ENCODE measurements around the gene IL11RA.

IL11RA gene

DNA sequence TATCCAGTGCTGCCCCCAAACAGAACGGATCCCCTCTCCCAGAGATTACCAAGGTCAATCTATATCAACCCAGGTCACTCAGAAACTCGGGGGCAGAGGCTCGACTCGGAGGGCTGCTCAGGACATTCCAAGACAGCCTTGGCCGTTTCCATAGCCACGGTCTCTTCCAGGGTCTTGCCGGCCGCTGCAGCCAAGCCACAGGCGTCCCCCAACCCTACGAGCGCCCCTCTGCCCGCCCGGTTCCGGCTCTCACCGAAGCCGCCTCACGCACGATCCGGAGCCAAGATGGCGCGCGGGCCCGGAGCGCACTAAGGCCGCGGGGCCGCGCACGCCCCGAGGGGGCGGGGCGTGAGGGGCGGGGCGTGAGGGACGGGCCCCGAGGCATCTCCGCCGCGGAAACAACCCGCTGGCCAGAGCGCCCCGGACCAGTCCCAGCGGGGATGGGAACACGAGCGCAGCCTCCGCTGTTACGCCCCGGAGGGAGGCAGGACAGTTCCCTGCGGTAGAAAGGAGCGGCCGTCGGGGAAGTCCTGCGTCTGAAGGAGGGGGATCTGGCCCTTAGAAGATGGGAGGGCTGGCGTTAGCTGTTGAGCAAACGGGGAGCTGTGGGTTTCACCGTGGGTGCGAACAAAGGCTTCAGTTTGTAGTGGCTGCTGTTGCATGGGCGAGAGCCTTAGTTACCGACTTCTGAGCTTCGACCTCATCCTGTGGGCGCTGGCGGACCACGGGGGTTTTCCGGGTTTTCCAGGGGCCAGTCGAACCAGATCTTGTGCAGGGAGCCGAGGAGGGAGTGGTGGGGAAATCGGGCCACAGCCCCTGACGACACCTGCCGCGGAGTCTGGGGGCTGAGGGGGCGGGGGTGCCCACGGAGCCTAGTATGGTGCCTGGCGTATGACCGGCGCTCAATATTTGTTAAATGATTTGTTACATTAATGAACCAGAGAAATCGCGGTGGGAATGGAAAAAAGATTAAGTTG lies 39.9 kb upstream of the IL11RA start, which contains the start of gene RPP25L:
TSS of gene RPP25L (minus strand) at position 287 of the 977 bp plus-strand sequence. CDS start 801 bp downstream, outside the sequence.
- H3F3A ChIP-seq (ENCODE audit: control insufficient read depth, insufficient read depth), result no peaks in the 10 kb centered on the region
- no peaks in the 10 kb centered on the region for H4K20me1 ChIP-seq (ENCODE audit: control insufficient read depth, insufficient read depth, low read depth, low read length)
- H3K4me3 ChIP-seq (ENCODE audit: low read length), result peak within 1 kb of the TSS; percentile 91
- no peaks in the 10 kb centered on the region for H3K9me2 ChIP-seq (replicated peaks; ENCODE audit: control insufficient read depth, low read length)
- no peaks in the 10 kb centered on the region for H3K27me3 ChIP-seq (ENCODE audit: control insufficient read depth, low read length)
- peaks cover 18% of the 10 kb centered on the region for H3K79me2 ChIP-seq (ENCODE audit: control insufficient read depth, low read length)
- H3K9me3 ChIP-seq (ENCODE audit: control insufficient read depth, insufficient read depth, low read length), result no peaks in the 10 kb centered on the region
- H3K4me2 ChIP-seq (ENCODE audit: low read length), result peak within 1 kb of the TSS; percentile 98
- peaks cover 19% of the 10 kb centered on the region for H3K36me3 ChIP-seq (ENCODE audit: control insufficient read depth, low read length)
- TF ChIP-seq CTCF (IDR thresholded peaks at IDR 0.05; ENCODE audit: low read depth, low read length, poor library complexity, severe bottlenecking) (no peak), EZH2phosphoT487 (IDR thresholded peaks at IDR 0.05; ENCODE audit: borderline replicate concordance, low read length) (no peak)
- H3K27ac ChIP-seq (ENCODE audit: low read depth, low read length), result peak within 1 kb of the TSS; percentile 30
- H3K4me1 ChIP-seq (ENCODE audit: control insufficient read depth, low read length), result peaks cover 21% of the 10 kb centered on the region

DNA sequence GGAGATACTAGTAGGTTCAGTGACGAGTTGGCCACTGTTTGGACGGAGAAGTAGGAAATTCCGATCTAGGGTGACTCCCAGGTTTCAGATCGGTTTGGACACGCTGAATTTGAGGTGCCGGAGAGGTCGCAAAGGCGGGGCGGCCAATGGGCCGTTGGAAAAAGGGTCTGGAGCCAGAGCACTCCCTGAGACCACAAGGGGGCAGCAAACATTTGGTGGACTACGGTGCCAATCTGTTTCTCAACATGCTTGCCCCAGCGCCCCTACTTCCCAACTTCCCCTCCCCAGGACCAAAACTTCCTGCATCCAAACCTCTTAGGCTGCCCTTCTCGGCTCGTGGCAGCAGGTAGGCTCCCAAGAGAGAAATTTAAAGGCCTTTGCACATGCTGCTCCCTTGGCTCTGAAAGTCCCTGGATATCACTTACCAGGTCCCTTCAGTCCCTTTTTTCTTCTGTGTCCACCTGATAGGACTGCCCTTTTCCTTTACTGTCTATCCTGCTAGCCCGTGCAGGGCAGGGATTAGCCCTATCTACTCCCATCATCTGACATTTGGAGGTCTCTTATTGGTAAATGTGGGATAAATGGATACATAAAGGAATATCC lies 39.1 kb upstream of the IL11RA start:
- H4K20me1 ChIP-seq (ENCODE audit: control insufficient read depth, insufficient read depth, low read depth, low read length), result no peaks in the 10 kb centered on the region
- H3K9me2 ChIP-seq (replicated peaks; ENCODE audit: control insufficient read depth, low read length), result no peaks in the 10 kb centered on the region
- H3K27me3 ChIP-seq (ENCODE audit: control insufficient read depth, low read length), result no peaks in the 10 kb centered on the region
- TF ChIP-seq EZH2phosphoT487 (IDR thresholded peaks at IDR 0.05; ENCODE audit: borderline replicate concordance, low read length), result no peak
- TF ChIP-seq CTCF (IDR thresholded peaks at IDR 0.05; ENCODE audit: low read depth, low read length, poor library complexity, severe bottlenecking), result peak; percentile 91
- peaks cover 18% of the 10 kb centered on the region for H3K79me2 ChIP-seq (ENCODE audit: control insufficient read depth, low read length)
- H3K4me3 ChIP-seq (ENCODE audit: low read length), result peak overlapping the region; percentile 91
- no peaks in the 10 kb centered on the region for H3F3A ChIP-seq (ENCODE audit: control insufficient read depth, insufficient read depth)
- peak overlapping the region; percentile 98 for H3K4me2 ChIP-seq (ENCODE audit: low read length)
- H3K27ac ChIP-seq (ENCODE audit: low read depth, low read length), result peak overlapping the region; percentile 26; the same call in 1 of the 2 replicates
- H3K9me3 ChIP-seq (ENCODE audit: control insufficient read depth, insufficient read depth, low read length), result no peaks in the 10 kb centered on the region
- peaks cover 26% of the 10 kb centered on the region for H3K36me3 ChIP-seq (ENCODE audit: control insufficient read depth, low read length)
- peaks cover 21% of the 10 kb centered on the region for H3K4me1 ChIP-seq (ENCODE audit: control insufficient read depth, low read length)

- Histone ChIP-seq H3K4me1 (ENCODE audit: control insufficient read depth, low read length) (peaks cover 29% of the 10 kb centered on the region), H3K9me3 (ENCODE audit: control insufficient read depth, insufficient read depth, low read length) (no peaks in the 10 kb centered on the region), H3K27me3 (ENCODE audit: control insufficient read depth, low read length) (no peaks in the 10 kb centered on the region), H3K27ac (ENCODE audit: low read depth, low read length) (no peak overlapping the region), H3K79me2 (ENCODE audit: control insufficient read depth, low read length) (peaks cover 25% of the 10 kb centered on the region), H3K9me2 (replicated peaks; ENCODE audit: control insufficient read depth, low read length) (no peaks in the 10 kb centered on the region), H3K4me3 (ENCODE audit: low read length) (no peak overlapping the region), H3F3A (ENCODE audit: control insufficient read depth, insufficient read depth) (no peaks in the 10 kb centered on the region), H3K4me2 (ENCODE audit: low read length) (no peak overlapping the region), H3K36me3 (ENCODE audit: control insufficient read depth, low read length) (peaks cover 29% of the 10 kb centered on the region), H4K20me1 (ENCODE audit: control insufficient read depth, insufficient read depth, low read depth, low read length) (no peaks in the 10 kb centered on the region)
- no peak for TF ChIP-seq CTCF (IDR thresholded peaks at IDR 0.05; ENCODE audit: low read depth, low read length, poor library complexity, severe bottlenecking)
- TF ChIP-seq EZH2phosphoT487 (IDR thresholded peaks at IDR 0.05; ENCODE audit: borderline replicate concordance, low read length), result no peak
These were observed 36.9 kb upstream of the IL11RA start for GRCh38 chr9:34615132-34615531.

Data from DOHH2 (cell line).